Measurements from ENCODE around the gene LMOD2. TPM values are rescaled to one million over a fixed set of nuclear protein-coding genes. Genes with fewer than 3 reads are reported as not detected.

LMOD2 gene
- total and polyA plus RNA-seq, 9 of the 15 experiments (the other 6 are each of a cell fraction or from before 2014, with no cell fraction given), result 0.04 TPM; not detected in 8

- H3K9ac ChIP-seq (ENCODE audit: insufficient read depth in 1 of 2, low read depth in 2 of 2, low read length in 2 of 2), result no peak overlapping the region
- no peak overlapping the region for H3K4me3 ChIP-seq
- in situ Hi-C loops (cut with MboI), result no loop called here
- ATAC-seq (no peak), FAIRE-seq (no peak), DNase-seq (ENCODE audit: extremely low read depth in 1 of 4, low spot score in 3 of 4) (no peak)
- no peaks in the 10 kb centered on the region for H3K79me2 ChIP-seq (ENCODE audit: control insufficient read depth, insufficient read depth, low read length)
- H3K27ac ChIP-seq (ENCODE audit: extremely low read depth, low read depth, low read length), result no peak overlapping the region
- no peaks in the 10 kb centered on the region for H4K20me1 ChIP-seq (replicated peaks; ENCODE audit: control insufficient read depth, insufficient read depth, low read length)
- BruUV-seq (replicated peaks), result no TSS peak
- no peaks in the 10 kb centered on the region for H3K4me1 ChIP-seq (replicated peaks in 1 of 2; ENCODE audit: control insufficient read depth in 2 of 2, insufficient read depth in 2 of 2, low read length in 2 of 2)
- H3K9me1 ChIP-seq (ENCODE audit: control insufficient read depth, insufficient read depth, low read length), result no peaks in the 10 kb centered on the region
- no peaks in the 10 kb centered on the region for H3K27me3 ChIP-seq (ENCODE audit: control insufficient read depth in 2 of 2, insufficient read depth in 2 of 2, low read length in 2 of 2)
- WGBS (ENCODE audit: insufficient coverage, low coverage, missing lambda C conversion rate), result 33% methylated on average over 2 of the region's 2 CpGs
- POLR2A ChIA-PET, result interaction anchor here (0.5 to 0.6 kb wide), 2 partner anchors 131 to 218 kb away, joined by 3 to 4 read pairs; no protein-coding TSS in a partner anchor
- H3K4me2 ChIP-seq (ENCODE audit: insufficient read depth, low read length), result no peak overlapping the region
- CTCF ChIA-PET (ENCODE audit: low intra/inter-chr PET ratio), result no interaction called here
- H2AFZ ChIP-seq (ENCODE audit: low read depth, low read length), result no peak overlapping the region
- intact Hi-C loops (cut with micrococcal nuclease), result no loop called here
- H3K36me3 ChIP-seq (ENCODE audit: control insufficient read depth, insufficient read depth, low read length), result 0 out of 3 replicates have a peak, but pooled peaks cover 1% of the 10 kb centered on the region
- no peaks in the 10 kb centered on the region for H3K9me3 ChIP-seq (replicated peaks; ENCODE audit: control insufficient read depth, insufficient read depth, low read depth, low read length)
- TF ChIP-seq HLTF (IDR thresholded peaks at IDR 0.05) (no peak), RAD21 (CRISPR knock-in tag; conservative IDR thresholded peaks at IDR 0.05 in 1 of 2, IDR thresholded peaks at IDR 0.05 in 1 of 2) (no peak), NR1H2 (CRISPR knock-in tag; IDR thresholded peaks at IDR 0.05) (no peak), CBX1 (IDR thresholded peaks at IDR 0.05; ENCODE audit: low read depth) (no peak), NELFE (IDR thresholded peaks at IDR 0.05; ENCODE audit: insufficient read depth, insufficient read length) (no peak), HDAC1 (IDR thresholded peaks at IDR 0.05) (no peak), HES1 (IDR thresholded peaks at IDR 0.05; ENCODE audit: low read depth) (no peak), LEF1 (IDR thresholded peaks at IDR 0.05) (no peak), DEAF1 (CRISPR knock-in tag; IDR thresholded peaks at IDR 0.05) (no peak), STAT6 (CRISPR knock-in tag; IDR thresholded peaks at IDR 0.05) (no peak), HDAC2 (IDR thresholded peaks at IDR 0.05) (no peak), NFIC (IDR thresholded peaks at IDR 0.05) (no peak), SRF (CRISPR knock-in tag; IDR thresholded peaks at IDR 0.05) (no peak)
Measured at GRCh38 chr7:123674399-123675180, 18.9 kb downstream of the LMOD2 start.
